SK-MEL-5 (cell line): ENCODE data around the gene NPPB. TPM values are rescaled to one million over a fixed set of nuclear protein-coding genes. Genes with fewer than 3 reads are reported as not detected.

Source experiments
- DNase-seq: peaks from one replicate; pipeline ENCODE4 v3.0.0-alpha.2; 2016; ENCODE audit warnings: low read depth, low spot score
- in situ Hi-C: cut with HindIII; loops from 2 replicates; pipeline ENCODE4 v1.10.0; 2016; ENCODE audit warnings: low sequenced_read_pairs, high pct_unique_total_duplicates, low pct_unique_long_range_greater_than_20kb
- total RNA-seq: library from RNA; depleted of rRNA; stranded (reverse); fragments of >200 nt; shearing (Covaris generic); gene quantifications from 2 replicates; pipeline ENCODE4 v1.2.3, GENCODE V29; 2014

NPPB gene
- total RNA-seq, 1 experiment from 2014 or later = not detected

DNA sequence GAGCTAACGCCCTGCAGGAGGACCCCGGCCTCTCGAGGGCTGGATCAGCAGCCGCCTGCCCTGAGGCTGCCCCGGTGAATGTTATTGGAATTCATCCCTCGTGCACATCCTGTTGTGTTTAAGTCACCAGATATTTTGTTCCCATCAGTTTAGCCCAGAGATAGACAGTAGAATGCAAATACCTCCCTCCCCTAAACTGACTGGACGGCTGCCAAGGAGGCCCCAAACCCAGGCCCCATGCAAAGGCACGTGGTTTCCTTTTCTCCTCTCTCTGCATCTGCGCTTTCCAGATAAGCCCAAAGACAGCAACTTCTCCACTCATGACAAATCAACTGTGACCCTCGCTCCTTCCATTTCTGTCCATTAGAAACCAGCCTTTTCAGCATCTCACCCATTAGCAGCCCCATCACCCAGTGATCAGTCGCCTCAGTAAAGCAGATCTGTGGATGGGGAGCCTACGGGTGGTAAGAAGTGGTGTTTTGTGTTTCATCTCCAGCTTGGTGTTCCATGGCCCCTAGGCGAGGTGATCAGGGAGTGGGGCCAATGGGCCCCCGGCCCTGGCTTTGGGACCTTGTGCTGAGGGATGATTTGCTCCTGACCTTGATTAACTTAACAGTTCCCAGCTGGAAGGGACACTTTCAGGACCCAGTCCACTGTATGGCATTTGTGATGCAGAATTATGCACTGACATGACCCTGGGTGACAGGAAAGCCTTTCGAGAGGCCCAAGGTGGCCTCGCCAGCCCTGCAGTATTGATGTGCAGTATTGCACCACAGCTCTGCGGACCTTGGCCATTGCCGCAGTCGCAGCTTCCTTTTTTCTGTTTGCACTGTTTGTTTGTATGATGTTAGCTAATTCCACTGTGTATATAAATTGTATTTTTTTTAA, 16.3 kb downstream of the NPPB start:
- DNase-seq = peak; percentile 32
- in situ Hi-C loops = no loop called here

DNA sequence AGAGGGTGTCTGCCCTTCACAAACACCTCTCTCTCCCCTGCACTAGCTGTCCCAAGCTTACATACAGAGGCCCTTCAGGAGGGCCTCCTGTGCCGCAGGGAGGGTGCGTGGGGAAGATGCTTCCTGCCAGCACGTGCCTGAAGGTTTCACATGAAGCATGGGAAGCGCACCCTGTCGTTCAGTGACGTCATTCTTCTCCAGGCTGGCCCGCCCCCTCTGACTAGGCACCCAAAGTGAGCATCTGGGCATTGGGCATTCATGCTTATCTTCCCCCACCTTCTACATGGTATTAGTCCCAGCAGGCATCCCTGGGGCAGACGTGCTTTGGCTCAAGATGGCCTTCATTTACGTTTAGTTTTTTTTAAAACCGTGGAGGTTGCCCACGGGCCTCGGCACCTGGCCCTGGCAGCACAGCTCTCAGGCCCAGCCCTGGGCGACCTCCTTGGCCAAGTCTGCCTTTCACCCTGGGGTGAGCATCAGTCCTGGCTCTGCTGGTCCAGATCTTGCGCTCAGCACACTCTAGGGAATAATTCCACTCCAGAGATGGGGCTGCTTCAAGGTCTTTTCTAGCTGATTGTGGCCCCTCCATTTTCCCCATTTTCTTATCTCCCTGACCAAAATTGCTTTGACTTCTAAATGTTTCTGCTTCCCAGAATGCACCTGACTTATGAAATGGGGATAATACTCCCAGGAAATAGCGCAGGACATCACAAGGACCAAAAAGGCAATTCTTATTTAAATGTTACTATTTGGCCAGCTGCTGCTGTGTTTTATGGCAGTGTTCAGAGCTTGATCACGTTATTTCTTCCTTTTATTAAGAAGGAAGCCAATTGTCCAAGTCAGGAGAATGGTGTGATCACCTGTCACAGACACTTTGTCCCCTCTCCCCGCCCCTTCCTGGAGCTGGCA, 17.2 kb downstream of the NPPB start:
- in situ Hi-C loops = no loop called here

DNA sequence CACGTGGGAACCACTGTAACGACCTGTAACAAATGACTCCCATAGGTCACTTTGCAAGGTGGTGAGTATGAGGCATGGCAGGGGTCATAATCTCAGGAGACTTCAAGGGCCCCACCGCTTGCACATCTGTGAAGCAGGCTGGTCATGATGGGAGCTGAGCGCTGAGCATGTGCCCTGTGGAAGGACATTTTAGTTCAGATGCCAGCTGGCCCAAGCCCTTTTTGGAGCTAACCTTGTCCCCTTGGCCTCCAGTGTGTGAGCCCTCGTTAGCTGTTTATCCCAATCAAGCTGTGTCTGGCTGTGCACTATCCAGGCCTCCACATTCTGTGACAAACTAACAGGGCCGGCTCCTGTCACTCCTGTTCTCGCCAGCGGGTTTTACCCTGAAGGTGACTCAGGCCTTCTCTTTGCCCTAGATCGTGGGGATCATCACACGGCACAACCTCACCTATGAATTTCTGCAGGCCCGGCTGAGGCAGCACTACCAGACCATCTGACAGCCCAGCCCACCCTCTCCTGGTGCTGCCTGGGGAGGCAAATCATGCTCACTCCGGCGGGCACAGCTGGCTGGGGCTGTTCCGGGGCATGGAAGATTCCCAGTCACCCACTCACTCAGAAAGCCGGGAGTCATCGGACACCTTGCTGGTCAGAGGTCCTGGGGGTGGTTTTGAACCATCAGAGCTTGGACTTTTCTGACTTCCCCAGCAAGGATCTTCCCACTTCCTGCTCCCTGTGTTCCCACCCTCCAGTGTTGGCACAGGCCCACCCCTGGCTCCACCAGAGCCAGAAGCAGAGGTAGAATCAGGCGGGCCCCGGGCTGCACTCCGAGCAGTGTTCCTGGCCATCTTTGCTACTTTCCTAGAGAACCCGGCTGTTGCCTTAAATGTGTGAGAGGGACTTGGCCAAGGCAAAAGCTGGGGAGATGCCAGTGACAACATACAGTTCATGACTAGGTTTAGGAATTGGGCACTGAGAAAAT, 18.7 kb downstream of the NPPB start:
- DNase-seq = no peak

More for the DNA sequence above, 17.2 kb downstream of the NPPB start:
- DNase-seq = peak; percentile 51

DNA sequence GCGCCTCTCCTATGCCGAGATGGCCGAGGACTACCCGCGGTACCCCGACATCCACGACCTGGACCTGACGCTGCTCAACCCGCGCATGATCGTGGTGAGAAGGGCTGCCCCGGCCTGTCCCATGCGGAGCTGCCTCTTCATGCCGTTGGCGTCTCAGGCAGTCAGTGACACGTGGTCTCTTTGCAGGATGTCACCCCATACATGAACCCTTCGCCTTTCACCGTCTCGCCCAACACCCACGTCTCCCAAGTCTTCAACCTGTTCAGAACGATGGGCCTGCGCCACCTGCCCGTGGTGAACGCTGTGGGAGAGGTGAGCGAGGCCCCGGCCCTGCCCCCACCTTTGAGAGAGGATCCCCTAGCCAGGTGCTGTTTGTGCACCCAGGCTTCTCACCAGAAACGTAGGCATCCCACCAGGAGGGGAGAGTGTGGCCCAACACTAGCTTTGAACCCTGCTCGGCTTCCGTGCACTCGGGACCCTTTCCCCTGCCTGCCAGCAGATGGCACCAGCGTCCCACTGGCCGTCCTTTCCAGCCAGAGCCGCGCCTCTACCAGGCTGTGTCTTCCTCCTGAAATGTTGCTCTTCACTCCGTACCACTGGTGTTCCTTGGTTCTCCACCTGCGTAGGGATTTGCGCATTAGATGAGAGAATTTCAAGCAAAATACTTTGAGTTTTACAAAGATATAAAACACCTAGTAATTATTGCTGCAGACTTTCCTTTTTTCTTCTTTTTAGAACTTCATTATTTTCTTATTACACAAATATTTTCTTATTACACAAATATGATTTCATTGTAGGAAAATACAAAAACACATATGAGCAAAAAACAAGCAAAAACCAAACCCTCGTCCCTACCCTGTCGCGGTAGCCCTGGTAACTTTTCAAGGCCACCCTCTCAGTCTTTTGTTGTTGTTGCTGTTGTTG, 20.1 kb downstream of the NPPB start:
- in situ Hi-C loops = no loop called here
- DNase-seq = peak; percentile 69

More for the DNA sequence above, 18.7 kb downstream of the NPPB start:
- in situ Hi-C loops = no loop called here

DNA sequence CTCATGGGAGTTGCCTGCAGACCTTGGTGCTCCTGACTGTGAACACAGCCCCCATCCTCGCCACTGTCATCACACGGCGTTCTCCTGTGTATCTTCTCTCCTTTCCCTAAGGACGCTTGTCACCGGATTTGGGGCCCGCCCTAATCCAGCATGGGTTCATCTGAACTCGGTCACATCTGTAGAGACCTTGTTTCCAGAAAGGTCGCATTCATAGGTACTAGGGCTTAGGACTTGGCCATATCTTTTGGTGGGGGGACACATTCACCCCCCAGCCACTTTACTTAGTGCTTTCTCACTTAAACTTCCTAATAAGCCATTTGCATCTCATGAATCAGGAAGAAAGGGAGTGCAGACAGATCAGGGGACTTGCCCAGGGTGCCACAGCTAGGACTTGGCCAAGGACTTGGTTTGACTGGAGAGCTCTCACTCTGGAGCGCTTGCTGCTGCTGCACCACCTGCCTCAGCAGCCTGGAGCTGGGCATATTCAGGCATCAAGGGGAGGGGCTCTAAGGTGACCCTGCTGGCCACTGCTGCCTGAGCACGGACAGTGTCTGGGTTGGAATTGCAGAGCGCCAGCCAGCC, 20.9 kb downstream of the NPPB start:
- no peak for DNase-seq
- in situ Hi-C loops = no loop called here

DNA sequence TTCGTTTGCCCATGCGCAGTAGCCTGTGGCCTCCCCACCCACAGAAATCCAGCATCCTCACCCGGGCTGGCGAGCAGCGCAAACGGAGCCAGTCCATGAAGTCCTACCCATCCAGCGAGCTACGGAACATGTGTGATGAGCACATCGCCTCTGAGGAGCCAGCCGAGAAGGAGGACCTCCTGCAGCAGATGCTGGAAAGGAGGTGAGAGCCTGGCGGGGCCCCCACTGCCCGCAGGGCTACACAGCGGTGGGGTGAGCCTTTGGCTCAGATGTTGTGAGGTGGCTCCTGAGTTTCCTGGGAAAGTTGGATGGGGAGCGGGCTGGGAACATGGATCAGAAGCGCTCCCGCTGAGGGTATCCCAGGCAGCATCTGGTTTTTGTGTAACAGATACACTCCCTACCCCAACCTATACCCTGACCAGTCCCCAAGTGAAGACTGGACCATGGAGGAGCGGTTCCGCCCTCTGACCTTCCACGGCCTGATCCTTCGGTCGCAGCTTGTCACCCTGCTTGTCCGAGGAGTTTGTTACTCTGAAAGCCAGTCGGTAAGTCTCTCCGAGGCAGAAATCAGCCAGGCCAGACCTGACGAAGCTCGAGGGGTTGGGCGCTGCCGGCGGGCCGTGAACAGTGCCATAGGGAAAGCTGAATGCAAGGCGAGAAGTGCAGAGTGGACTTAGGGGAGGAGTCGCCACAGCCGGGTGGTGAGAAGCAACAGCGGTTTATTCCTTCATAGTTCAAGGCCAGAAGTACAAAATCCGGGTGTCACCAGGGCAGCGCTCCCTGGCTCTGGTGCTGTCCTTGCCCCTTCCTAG, 21.6 kb downstream of the NPPB start:
- in situ Hi-C loops = no loop called here
- no peak for DNase-seq

DNA sequence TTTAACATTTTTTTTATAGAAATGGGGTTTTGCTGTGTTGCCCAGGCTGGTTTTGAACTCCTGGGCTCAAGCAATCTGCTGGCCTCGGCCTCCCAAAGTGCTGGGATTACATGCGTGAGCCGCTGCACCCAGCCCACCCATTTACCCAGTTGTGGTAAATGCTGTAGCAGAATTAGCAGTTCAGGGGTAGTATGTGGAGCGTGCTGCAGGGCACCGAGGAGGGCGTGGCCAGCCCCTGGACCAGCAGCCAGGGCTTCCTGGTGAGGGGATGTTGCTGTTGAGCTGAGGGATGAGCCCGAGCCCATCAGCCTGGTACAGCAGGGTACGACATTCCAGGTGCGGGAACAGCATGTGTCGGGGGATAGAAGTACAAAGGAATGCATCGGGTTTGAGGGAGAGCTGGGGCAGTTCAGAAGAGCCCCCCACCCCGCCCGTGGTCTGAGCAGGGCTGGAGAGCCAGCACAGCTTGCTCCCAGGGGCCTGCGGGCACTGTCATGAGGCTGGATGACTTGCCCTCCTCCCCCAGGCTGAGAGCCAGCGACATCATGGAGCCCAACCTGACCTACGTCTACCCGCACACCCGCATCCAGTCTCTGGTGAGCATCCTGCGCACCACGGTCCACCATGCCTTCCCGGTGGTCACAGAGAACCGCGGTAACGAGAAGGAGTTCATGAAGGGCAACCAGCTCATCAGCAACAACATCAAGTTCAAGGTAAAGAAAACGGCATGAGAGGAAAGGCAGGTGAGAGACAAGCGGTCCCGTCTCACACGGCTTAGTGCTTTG, 23.1 kb downstream of the NPPB start:
- in situ Hi-C loops = no loop called here

DNA sequence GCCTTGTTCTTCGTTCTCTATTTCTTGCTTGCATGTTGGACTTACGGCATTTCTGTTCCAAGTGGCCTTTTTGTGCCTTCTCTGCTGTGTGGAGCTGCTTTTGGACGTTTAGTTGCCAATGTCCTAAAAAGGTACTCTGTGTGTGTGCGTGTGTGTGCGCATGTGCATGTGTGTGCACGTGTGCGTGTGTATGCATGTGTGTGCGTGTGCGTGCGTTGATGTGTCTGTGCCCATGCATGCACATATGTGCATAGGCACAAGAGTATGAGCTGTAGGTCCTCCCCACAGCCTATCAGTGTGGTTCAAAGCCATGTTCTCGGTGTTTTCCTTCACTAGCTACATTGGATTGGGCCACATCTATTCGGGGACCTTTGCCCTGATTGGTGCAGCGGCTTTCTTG, 24.8 kb downstream of the NPPB start:
- DNase-seq = no peak
- in situ Hi-C loops = no loop called here

More for the DNA sequence above, 23.1 kb downstream of the NPPB start:
- DNase-seq = no peak

DNA sequence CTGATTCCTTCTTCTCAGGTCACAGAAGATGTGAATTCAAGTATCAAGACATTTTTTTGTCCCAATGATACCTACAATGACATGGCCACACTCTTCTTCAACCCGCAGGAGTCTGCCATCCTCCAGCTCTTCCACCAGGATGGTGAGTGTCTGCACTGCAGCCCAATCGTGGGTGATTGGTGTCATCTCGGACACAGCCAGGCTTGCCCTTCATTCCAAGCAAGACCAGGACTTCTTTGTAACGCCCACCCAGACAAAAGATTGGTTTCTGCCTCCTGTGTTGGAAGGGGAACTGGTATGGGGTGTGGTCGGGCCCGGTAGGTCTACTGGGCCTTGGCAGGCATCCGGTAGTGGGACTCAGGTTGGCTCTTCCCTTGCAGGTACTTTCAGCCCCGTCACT, 25.2 kb downstream of the NPPB start:
- in situ Hi-C loops = no loop called here
- DNase-seq = no peak

DNA sequence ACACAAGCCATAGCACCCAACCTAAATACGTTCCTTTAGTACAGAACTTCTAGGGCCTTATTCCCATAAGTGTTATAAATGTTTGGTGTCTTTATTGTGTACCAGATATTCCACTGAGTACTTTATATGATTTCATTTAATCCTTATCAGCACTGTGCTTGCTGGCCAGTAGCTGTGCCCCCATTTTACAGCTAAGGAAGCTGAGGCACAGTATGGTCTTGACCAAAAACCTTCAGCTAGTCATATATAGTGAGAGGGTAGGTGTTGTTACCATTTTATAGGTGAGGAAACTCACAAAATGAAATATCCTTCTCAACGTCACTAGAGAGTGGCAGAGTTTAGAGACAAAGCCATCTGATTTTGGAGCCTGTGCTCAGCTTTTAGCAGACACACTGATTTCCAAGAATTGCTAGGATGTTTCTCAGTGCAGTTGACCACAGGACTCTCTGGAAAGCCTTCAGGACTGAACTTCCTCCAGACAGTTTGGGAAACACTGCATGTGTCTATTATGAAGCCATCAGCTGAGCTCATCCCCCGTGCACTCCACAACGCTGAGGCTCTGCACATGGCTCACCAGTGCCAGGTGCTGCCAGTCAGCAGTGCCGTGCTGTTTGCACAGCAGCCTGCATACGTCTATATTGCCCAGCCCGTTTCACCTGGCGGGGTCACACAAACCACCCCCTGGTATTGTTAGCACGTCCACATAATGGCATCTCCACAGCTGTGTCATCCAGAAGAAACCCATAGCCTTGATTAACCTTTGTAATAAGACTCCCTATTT, 26.6 kb downstream of the NPPB start:
- in situ Hi-C loops = no loop called here
- DNase-seq = no peak

DNA sequence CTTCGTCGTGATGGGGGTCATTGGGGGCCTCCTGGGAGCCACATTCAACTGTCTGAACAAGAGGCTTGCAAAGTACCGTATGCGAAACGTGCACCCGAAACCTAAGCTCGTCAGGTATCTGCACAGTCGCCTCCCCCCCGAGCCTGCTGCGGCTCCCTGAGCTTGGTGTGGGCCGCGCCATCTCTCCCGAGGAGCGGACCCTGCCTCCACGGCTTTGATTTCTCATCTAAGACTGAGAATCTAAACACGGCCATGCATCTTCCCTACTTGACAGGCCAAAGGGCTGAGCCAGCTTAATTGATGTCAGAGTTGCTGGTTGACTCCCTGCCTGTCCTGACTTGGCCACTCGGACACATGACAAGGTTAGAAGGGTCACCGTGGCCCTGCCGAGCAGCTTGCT, 30.2 kb downstream of the NPPB start:
- no peak for DNase-seq
- in situ Hi-C loops = no loop called here

DNA sequence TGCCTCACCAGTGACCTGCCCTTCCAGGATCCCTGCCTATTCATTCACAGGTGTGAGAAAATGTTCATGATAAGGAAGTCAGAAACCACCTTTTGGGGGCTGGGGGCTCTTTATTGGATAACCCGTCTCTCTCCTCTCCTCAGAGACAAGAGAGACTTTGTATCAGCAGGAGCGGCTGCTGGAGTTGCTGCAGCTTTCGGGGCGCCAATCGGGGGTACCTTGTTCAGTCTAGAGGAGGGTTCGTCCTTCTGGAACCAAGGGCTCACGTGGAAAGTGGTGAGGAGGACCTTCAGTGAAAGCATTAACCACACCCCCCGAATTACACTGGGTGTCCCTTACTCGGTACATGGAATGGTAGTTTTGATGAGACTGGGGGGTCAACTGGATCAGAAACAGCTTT, 31.8 kb downstream of the NPPB start:
- in situ Hi-C loops = no loop called here
- no peak for DNase-seq

DNA sequence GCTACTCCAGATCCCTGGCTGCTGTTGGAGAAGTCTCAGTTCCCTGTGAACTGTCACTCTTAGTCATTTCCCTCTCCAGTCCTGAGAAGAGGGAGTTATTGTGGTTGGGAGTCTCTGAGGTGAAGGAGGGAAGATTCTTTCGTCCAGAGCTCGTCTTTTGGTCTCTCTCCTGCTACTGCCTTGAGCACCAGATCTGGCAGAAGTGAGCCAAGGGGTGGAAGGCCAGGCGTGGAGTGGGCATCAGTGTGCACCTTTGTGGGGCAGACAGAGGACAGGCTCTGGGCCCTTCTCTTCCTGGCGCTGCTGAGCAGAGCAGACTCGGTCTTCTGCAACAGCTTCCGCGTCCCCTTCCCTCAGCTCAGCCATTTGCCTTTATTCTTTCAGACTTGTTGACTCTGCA, 33.6 kb downstream of the NPPB start:
- in situ Hi-C loops = no loop called here
- DNase-seq = no peak
